GM21367 (cell line): ENCODE results near the gene DBNDD2.
A peak's percentile ranks its signal among the peaks of the same experiment; 100 is the strongest.

Source experiments
- ATAC-seq: cut with Tn5 transposase; IDR thresholded peaks from one replicate; pipeline ENCODE4 v1.9.1; 2021; ENCODE audit not compliant: unreplicated experiment

Gene DBNDD2

GRCh38 chr20:45415822-45416637 lies 7.9 kb downstream of the DBNDD2 start, which contains the start of gene PIGT:
Gene PIGT, plus strand, starts transcription at chr20:45416141. Its CDS starts 16 bp downstream, at chr20:45416157.
- ATAC-seq = peak; percentile 47

GRCh38 chr20:45416917-45417316 lies 8.8 kb downstream of the DBNDD2 start:
- no peak for ATAC-seq

GRCh38 chr20:45419188-45420091 lies 11.4 kb downstream of the DBNDD2 start:
- ATAC-seq = peak; percentile 69

GRCh38 chr20:45420125-45420524 lies 12.0 kb downstream of the DBNDD2 start:
- no peak for ATAC-seq

- ATAC-seq = no peak
Observed at GRCh38 chr20:45423700-45424099, 15.6 kb downstream of the DBNDD2 start.

GRCh38 chr20:45425561-45425960 lies 17.5 kb downstream of the DBNDD2 start:
- no peak for ATAC-seq

GRCh38 chr20:45426320-45427016 lies 18.4 kb downstream of the DBNDD2 start:
- no peak for ATAC-seq

GRCh38 chr20:45427236-45428149 lies 19.4 kb downstream of the DBNDD2 start:
- no peak for ATAC-seq

- ATAC-seq = no peak
Observed at GRCh38 chr20:45429618-45430017, 21.5 kb downstream of the DBNDD2 start.

GRCh38 chr20:45432294-45432693 lies 24.2 kb downstream of the DBNDD2 start:
- ATAC-seq = peak; percentile 63

- ATAC-seq = no peak
Observed at GRCh38 chr20:45433316-45433715, 25.2 kb downstream of the DBNDD2 start.

- ATAC-seq = no peak
Observed at GRCh38 chr20:45433976-45434375, 25.9 kb downstream of the DBNDD2 start.

- peak; percentile 82 for ATAC-seq
Observed at GRCh38 chr20:45436732-45437485, 28.8 kb downstream of the DBNDD2 start.

GRCh38 chr20:45440424-45440823 lies 32.3 kb downstream of the DBNDD2 start:
- ATAC-seq = no peak

- ATAC-seq = no peak
Observed at GRCh38 chr20:45440891-45441685, 33.0 kb downstream of the DBNDD2 start.

GRCh38 chr20:45441746-45442145 lies 33.7 kb downstream of the DBNDD2 start:
- no peak for ATAC-seq

- no peak for ATAC-seq
Observed at GRCh38 chr20:45444050-45444449, 36.0 kb downstream of the DBNDD2 start.

GRCh38 chr20:45445805-45446562 lies 37.9 kb downstream of the DBNDD2 start:
- ATAC-seq = no peak
